SHP77 treated with DMSO at 0.1 percent for 48 hours (cell line): Measurements from ENCODE around the gene ST6GALNAC3.
"Not testable (repeated sequence)": the region's sequence is repeated elsewhere in the genome, so short reads cannot be mapped to it uniquely, and the experiment has no call there.

Experiments
- DNase-seq: peaks from one replicate; lab custom pipeline; 2025; lab: John Stamatoyannopoulos, UW

The ST6GALNAC3 gene

DNA sequence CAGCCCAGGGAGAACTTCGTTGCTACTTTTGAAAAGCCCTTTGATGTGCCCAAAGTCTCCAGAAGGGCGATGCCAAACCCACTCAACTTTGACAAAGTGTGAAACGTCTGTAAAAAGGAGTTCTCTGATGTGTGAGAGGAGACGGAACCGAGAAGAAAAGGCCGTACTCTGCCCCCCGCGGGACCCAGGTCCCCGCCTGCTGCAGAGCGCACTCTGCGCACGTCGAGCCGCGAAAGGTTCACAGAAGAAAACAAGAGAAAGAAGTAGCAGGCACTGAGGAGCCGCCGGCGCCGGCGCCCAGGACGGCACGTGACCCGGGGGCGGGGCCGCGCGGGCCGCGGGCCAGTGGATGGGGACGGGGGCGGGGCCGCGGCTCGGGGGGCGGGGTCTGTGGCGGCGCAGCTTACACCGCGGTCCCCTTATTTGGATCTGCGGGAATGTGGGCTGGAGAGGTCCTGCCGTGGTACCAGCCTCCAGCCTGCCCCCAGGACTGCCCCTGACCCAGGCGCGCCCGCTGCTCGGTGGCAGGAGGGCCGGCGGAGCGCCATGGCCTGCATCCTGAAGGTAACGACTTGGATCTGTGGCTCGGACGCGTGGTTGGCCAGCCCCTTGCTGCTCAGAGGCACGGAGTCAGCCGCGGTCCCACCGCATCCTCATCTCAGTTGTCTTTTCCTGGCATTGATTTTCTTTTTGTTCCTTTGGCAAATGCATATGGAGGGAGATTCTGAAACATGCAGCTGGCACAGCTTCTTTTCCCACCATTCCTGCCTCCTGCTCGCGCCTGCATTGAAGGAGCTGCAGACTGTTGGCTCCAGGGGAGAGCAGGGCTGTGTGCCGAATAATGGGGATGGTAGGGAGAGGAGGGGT, at the start of gene ST6GALNAC3:
TSS of gene ST6GALNAC3 (plus strand) at position 426 of the 867 bp plus-strand sequence.
- no peak for DNase-seq

GRCh38 chr1:76027341-76027740, 47.2 kb upstream of the ST6GALNAC3 start:
- no peak for DNase-seq

DNA sequence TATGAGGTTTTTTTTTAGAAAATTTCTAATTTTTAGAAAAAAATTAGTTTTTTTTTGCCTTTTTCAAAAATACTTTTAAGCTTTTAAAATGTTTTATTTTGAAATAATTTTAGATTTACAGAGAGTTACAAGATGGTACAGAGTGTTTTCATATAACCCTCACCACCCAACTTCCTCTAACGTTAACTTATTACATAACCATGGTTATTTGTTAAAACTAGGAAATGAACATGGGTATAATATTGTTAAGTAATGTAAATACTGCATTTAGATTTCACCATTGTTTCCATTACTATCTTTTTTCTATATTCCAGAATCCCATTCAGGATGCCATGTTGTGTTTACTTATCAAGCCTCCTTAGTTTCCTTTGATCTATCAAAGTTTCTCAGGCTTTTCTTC, 45.2 kb upstream of the ST6GALNAC3 start:
- DNase-seq, result no peak

GRCh38 chr1:76031496-76031895, 43.0 kb upstream of the ST6GALNAC3 start:
- DNase-seq, result no peak

GRCh38 chr1:76033800-76034475, 40.6 kb upstream of the ST6GALNAC3 start:
- DNase-seq, result no peak

DNA sequence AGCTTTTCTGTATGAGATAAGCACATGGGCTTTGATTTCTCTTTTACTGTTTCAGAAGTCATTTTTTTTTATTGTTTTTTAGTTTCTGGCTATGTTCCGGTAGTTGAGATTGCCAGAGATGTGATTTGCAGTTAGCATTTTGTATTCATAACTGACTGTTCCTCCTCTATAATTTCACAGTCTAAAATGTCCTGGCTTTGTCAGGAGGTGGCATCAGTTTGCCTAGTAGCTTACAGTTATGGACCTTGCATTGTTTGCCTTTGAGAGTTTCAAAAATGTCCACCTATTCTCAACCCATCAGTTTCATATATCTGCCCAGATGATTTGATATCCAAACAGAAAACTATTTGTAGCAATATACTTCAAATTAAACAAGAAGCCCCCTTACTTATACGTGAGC, 39.5 kb upstream of the ST6GALNAC3 start:
- no peak for DNase-seq

DNA sequence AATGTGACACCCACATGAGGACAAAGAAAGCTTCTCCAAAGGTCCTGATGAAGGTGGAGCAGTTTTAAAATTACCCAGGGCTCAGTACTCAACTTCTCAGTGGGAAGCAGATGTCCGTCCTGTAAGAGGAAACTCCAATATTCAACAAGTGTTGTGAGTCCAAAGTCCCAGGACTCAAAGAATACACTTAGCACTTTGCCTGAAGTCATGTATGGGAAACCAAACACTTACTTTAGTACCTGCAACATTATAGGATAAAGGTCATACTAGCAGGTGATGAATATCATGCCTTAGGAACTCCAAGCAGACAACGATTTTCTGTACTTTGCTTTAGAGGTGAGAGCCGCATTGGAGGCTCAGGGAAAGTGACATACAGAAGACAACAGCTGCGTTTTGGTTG, 37.2 kb upstream of the ST6GALNAC3 start:
- no peak for DNase-seq

DNA sequence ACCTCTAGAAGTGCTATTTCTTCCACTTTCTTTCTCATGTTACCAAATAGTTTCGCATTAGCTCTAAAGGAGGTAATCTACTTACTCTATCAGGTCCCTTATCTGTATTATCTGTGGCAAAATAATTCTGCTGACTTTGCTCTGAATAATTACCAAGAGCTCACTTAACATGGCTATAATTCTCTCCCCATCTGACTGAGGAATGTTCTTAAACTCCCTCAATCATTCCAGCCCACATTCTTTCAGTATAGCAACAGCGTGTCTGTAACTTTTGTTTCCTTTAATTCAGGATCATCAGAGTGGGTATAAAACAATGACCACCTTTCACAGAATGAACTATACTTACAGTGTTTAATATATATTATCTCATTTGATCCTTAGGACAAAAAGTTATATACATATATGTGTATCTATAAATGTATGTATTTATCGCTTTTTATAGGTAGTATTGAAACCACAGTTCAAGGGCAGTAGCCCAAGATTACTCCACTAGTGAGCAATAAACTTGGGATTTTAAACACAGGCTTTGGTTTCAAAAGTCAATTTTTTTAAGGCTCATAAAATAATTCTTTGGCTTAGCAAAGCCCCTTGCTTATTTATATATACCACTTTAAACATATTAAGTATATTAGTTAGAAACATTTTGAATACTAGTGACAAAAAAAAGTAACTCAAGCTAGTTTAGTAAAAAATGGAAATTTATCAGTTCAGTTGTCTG, 36.1 kb upstream of the ST6GALNAC3 start:
- DNase-seq, result no peak

DNA sequence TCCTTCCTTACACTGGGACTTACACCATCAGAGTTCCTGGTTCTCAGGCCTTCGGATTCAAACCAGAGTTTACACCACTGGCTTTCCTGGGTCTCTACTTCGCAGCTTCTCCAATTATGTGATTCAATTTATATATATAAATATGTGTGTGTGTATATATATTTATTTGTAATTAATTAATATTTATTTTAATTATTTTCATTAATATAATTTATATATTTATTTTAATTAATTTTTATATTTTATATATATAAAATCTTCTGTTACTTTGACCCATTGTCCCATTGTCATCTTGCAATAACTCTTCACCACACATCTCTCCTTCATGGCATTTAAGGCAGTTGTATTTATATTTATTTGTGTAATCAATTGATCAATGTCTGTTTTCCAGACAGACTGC, 28.4 kb upstream of the ST6GALNAC3 start:
- DNase-seq, result no peak

DNA sequence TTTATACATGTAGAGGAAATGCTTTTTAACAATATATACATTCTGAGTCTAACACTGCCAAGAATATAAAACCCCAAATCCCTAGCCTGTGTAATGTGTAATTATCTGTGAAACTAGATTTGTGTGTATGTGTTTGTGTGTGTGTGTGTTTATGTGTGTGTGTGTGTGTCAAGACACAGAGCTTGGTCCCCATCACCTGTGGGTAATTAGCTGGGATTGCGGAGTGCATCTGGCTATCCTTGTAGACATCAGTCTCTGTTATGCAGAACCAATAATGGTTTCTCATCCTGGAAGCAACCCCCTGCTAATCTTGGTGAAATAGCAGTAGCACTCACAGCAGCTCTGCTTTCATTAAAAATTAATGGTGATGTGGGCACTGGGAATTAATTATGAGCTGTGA, 26.3 kb upstream of the ST6GALNAC3 start:
- no peak for DNase-seq

- no peak for DNase-seq
Measured at GRCh38 chr1:76048926-76049325, 25.6 kb upstream of the ST6GALNAC3 start.

DNA sequence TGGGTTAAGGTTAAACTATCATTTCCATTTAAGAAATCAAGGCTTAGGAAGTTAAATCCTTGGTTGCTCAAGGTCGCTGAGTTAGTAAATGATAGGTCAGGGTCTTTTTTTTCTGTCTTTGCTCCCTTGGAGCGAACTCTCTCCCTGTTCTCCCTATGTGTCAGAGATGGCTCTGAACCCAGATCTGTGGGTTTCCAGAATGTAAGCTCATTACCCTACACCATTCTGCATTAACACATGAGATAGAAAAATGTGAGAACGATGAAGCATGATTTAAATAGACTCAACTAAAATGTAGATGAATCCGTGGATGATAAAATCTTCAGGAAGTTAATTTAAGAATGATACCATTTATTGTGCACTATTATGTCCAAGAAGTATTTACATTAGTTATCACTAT, 25.0 kb upstream of the ST6GALNAC3 start:
- no peak for DNase-seq

DNA sequence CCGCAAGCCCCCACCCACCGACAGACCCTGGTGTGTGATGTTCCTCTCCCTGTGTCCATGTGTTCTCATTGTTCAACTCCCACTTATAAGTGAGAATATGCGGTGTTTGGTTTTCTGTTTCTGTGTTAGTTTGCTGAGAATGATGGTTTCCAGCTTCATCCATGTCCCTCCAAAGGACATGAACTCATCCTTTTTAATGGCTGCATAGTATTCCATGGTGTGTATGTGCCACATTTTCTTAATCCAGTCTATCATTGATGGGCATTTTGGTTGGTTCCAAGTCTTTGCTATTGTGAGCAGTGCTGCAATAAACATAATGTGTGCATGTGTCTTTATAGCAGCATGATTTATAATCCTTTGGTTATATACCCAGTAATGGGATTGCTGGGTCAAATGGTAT, 24.5 kb upstream of the ST6GALNAC3 start:
- not testable (repeated sequence) for DNase-seq

GRCh38 chr1:76053021-76053420, 21.5 kb upstream of the ST6GALNAC3 start:
- DNase-seq, result no peak

GRCh38 chr1:76054359-76054758, 20.2 kb upstream of the ST6GALNAC3 start:
- no peak for DNase-seq

- DNase-seq, result no peak
Measured at GRCh38 chr1:76055987-76056386, 18.6 kb upstream of the ST6GALNAC3 start.

- DNase-seq, result no peak
Measured at GRCh38 chr1:76059451-76059850, 15.1 kb upstream of the ST6GALNAC3 start.

GRCh38 chr1:76065270-76065669, 9.3 kb upstream of the ST6GALNAC3 start:
- no peak for DNase-seq

DNA sequence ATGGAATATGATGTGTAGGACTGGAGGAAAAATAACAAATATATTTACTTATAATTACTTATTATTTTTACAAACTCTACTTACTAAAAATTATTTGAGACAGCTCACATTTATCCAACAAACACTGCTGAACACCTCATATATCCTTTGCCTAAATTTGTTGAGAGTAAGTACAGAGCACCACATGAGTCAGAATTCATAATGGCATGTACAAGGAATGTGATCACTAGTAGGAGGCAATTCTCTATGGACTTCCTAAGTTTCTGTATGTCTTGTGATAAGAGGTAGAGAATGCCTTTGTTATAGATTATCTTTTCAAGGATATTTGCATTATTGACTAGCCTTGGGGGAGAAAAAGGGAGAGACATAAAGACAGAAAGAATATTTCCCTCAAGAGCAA, 8.2 kb upstream of the ST6GALNAC3 start:
- no peak for DNase-seq

DNA sequence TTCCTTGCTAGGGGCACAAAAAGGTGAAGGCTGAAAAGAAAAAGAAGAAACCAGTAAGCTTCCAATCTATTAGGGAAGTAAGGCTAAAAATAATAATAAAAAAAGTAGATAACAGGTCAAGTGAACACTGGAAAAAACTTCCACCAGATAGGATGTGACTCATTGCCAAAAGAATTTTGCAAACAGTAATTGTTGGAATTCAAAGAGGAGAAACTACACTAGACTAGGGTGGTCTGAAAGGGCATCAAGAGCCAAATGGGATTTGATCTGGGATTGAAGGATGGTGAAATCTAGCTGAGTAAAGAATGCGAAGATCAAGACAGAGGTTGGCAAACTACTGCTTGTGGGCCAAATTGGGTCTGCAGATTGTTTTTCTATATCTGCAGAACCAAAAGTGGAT, 6.0 kb upstream of the ST6GALNAC3 start:
- DNase-seq, result no peak

- DNase-seq, result no peak
Measured at GRCh38 chr1:76068953-76069561, 5.5 kb upstream of the ST6GALNAC3 start.

DNA sequence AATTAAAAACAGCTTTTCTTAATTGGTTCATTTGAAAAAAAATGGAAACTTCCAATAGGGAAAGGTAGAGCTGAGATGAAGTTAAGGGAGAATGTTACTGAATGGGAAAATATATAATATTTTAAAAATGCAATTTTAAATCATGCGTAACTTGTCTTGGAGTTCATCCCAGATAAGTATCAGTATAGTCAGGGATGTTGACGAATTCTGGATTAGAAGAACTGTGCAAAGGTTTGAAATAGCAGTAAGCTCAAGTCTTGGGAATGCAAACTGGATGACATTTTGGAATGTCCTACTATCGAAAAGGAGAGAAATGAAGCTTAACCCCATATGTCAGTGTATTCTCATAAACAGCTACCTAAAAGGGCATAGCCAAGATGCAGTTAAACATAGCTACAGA, 4.0 kb upstream of the ST6GALNAC3 start:
- no peak for DNase-seq
